UCSD-AML1 (cell line): ENCODE measurements around the gene TRAF5.
"Not testable (repeated sequence)": the region's sequence is repeated elsewhere in the genome, so short reads cannot be mapped to it uniquely, and the experiment has no call there.

Experiments
- DNase-seq: peaks from one replicate; lab custom pipeline; 2025; ENCODE audit not compliant: unreplicated experiment; lab: John Stamatoyannopoulos, UW

The TRAF5 gene

DNA sequence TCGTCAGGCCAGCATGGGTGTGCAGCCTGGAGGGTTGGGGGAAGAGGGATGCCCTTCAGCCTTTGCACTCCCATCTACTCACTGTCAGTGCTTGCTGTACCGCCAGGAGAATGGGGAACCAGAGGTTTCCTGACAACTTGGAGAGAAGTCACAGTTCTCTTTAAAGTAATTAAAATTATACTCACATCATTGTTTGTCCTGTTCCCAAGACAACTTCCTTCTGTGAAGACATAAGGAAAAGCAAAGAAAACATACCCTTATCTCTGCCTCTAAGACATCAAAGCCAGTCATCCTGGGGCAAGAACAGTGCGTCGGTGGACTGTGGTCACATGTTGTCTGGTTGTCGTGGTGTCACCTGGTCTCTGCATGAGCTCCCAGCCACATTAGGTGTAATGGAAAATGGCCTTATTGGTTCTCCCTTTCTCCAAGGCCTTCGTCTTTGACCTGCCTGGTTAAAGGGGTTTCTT is 17.6 kb downstream of the TRAF5 start:
- DNase-seq, result no peak

- no peak for DNase-seq
Measured at GRCh38 chr1:211345719-211346118, 19.1 kb downstream of the TRAF5 start.

- DNase-seq, result no peak
Measured at GRCh38 chr1:211347077-211347844, 20.6 kb downstream of the TRAF5 start.

- no peak for DNase-seq
Measured at GRCh38 chr1:211348547-211348946, 21.9 kb downstream of the TRAF5 start.

DNA sequence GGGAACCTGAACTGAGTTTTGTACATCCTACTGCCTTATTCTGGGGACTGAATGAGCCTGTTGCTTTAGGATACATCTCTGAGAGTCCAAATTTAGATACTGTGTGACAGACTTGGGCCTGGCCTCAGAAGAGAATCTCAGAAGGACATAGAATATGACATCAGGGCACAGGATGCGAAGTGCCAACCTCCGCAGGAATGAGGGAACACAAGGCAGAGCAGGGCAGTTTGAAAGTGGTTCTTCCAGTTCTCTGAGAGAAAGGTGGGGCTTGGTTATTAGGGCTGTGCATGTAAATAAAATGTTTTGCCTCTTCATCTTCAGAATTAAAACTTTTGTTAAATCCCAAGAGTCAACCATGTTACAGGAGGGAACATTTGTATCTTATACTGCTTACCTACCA is 23.1 kb downstream of the TRAF5 start:
- DNase-seq, result no peak

DNA sequence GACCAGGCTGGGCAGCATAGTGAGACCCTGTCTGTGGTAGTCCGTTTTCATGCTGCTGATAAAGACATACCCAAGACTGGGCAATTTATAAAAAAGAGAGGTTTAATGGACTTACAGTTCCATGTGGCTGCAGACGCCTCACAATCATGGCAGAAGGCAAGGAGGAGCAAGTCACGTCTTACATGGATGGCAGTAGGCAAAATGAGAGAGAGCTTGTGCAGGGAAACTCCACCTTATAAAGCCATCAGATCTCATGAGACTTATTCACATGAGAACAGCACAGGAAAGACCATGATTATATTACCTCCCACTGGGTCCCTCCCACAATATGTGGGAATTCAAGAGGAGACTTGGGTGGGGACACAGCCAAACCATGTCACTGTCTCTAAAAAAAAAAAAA is 25.4 kb downstream of the TRAF5 start:
- DNase-seq, result not testable (repeated sequence)

DNA sequence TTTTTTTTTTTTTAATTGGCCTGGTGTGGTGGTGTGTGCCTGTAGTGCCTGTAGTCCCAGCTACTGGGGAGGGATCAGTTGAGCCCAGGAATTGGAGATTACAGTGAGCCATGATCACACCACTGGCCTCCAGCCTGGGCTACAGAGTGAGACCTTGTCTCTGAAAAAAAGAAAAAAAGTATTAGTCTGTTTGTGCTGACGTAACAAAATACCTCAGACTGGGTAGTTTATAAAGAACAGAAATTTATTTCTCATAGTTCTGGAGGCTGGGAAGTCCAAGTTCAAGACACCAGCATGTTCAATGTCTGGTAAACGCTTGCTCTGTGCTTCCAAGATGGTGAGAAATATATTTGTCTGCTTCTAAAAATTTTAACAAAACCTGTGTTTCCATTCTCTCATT is 25.8 kb downstream of the TRAF5 start:
- no peak for DNase-seq

DNA sequence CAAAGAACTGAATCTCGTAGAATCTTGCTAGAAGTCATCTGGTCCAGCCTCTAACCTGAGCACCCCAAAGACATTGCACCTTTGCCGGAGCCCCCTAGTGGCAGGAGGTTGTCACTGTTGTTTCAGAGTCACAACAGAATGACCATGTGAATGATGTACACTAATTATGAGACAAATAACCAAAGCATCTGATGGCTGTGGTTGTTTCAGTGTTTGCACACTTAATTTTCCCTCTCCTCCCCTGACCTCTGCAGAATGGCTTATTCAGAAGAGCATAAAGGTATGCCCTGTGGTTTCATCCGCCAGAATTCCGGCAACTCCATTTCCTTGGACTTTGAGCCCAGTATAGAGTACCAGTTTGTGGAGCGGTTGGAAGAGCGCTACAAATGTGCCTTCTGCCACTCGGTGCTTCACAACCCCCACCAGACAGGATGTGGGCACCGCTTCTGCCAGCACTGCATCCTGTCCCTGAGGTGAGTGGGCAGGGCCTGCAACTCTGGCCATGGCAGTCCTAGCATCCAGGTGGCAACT is 26.4 kb downstream of the TRAF5 start:
- DNase-seq, result peak; percentile 54

DNA sequence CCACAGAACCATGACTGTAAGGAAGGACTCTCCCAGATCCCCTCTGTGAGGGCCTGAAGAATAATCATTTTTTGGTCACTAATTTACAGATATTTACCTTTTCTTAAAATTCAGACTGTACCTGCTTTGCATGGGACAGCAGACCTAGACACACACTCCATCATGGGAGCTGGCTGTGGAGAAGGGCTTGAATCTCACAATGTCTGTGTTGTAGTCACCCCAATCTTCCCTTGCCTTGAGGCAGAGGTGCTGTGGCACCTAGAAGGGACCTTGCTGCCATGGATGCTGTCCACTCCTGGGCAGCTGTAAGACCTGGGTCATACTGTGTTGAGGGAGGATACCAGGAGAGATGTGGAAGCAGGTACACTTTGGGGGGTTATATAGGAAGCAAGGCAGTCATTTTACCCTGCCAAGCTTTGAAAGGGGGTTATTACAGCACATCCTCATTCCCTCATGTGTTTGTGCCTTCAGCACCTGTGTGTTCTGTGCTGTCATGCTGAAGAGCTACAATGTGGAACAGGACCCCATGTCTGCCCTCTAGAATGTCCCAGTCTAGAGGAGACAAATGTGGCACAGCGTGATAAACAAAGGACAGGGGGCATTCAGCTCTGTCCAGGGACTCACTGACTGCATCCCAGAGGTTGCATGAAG is 27.1 kb downstream of the TRAF5 start:
- no peak for DNase-seq

DNA sequence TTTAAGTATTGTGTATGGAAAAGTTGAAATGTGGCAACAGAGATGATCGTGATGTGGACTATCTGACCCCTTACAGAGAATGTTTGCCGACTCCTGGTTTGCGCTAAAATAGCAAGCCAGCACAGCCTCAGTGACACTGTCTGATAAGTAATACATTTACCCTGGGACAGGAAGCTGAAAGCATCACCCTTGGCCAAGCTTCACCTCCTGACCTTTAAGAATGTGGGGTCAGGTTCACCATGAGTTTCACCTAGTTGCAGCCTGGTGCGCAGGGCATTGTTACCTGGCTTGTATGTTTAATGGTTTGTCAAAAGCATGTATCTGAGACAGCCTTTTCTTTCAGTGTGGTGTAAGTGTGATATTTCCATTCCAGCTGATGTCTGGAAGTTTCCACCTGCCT is 29.2 kb downstream of the TRAF5 start:
- DNase-seq, result no peak

DNA sequence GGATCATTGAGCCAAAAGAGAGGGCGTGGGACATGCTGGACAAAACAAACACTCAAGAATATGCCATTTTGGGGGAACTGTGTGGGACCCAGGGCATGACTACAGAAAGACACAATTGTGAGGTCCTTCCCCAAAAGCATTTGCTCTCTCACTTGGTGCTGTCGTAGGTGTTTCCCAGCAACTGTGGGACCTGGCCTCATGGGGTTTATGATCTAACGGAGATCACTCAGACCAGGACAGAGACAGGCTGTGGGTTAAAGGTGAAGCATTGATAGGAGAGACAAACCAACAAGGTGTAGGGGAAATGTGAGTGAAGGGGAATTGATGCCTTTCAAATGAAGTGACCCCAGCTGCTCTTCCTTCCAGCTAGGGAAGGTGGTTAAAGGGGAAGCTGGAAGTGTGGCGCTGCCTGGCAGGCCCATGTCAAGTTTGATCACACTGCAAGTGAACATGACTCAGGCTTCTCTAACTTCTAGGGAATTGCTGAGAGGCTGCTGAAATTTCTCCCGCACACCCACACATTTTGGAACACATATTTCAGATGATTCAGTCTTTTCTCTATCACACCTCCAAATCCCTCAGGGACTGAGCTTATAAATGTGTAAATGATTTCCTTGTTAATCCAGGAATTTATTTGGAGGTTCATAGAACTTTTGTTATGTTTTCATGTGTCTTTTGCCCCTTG is 30.2 kb downstream of the TRAF5 start:
- no peak for DNase-seq

DNA sequence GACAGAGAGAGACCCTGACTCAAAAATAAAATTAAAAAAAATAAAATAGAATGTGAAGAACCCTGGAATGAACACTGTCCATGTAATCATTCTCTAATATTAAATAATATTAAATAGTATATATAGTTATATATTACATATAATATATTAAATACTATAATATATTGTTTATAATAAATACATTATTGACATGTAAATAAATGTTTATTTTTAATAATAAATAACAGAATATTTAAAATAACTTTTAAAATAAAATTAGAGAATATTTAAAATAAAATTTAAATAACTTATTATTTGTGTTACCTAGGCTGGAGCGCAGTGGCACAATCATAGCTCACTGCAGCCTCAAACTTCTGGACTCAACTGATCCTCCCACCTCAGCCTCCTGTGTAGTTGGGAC is 32.1 kb downstream of the TRAF5 start:
- no peak for DNase-seq

DNA sequence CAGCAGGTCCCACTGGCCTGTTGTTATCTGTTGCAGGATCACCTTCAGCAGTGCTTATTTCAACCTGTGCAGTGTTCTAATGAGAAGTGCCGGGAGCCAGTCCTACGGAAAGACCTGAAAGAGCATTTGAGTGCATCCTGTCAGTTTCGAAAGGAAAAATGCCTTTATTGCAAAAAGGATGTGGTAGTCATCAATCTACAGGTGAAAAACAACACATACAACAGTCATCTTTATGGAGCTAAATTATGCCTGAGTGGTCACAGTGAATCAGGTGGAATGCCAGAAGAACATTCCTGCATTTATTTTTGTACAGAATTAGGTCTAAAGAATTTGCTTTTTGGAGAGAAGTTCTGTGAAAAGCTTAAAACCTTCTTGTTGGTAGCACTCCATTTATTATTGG is 33.2 kb downstream of the TRAF5 start:
- no peak for DNase-seq

DNA sequence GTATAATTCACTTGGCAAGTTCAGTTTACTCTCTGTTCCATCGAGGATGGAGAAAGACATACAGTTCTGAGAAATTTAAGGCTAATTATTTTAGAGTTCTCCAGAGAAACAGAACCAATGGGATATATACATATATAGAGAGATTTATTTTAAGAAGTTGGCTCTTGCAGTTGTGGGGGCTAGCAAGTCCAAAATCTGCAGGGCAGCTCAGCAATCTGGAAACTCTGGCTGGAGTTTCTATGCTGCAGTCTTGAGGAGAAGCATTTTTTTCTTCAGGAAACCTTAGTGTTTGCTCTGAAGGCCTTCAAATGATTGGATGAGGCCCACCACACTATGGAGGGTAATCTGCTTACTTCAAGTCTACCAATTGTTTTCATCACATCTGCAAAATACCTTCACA is 34.6 kb downstream of the TRAF5 start:
- no peak for DNase-seq

DNA sequence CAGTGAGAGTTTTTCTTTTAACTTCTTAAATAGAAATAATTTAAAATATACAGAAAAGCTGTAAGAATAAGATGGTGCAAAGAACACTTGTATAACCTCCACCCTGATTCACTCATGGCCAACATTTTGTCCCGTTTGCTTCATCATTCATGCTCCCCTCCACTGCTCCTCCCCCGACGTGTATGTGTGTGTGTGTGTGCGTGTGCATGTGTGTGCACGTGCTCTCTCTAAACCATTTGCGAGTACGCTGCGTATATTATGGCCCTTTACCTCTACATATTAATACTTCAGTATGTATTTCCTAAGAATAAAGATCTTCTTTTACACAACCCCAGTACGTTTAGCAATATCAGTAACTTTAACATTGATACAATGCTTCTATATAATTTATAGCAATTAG is 43.0 kb downstream of the TRAF5 start:
- DNase-seq, result no peak

DNA sequence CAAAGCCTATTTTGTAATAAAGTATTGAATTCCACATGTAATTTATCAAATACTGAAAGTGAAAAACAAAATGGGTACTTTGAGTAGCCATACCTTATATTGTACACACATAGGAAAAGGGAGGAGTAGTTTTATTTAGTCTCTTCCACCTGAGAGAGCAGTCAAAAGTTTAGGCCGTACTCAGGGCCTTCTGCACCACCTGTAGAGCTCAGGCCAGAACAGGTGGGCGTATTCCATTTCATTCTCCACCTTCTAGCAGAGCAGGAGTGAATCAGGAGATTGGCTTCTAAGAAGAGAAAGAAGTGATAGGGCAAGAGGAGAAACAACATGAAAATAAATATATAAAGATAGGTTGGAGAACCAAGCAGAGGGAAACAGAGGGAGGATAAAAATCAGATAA is 44.0 kb downstream of the TRAF5 start:
- no peak for DNase-seq

DNA sequence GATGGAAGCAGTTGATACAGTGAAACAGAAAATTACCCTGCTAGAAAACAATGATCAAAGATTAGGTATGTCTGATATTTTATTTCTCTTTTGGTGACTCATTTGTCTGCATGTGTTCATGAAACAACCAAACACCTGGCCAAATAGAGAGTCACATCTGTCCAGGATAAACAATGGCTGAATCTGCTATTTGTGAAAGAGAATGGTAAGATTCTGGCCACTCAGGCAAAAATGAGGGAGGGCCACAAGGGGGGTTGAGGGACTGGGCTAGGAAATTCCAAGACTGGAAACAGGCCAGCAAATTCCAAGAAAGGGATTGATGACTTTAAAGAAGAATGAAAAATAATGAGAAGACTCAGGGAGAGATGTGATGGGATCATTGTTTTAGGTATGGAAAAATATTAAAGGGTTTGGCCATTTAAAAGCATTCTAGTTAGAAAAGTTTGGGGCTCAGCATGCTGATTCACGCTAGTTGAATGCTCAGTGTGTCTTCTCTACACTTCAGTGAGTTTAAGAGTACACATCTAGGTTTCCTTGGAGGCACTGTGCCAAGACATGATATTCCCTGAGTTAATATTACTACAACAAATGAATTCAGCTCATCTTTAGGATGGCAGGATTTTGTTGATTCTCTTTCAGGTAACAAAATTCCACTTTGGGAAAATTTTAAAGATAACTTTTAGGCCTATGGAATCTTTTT is 44.9 kb downstream of the TRAF5 start:
- no peak for DNase-seq

GRCh38 chr1:211372463-211372862 is 45.8 kb downstream of the TRAF5 start:
- no peak for DNase-seq

- DNase-seq, result no peak
Measured at GRCh38 chr1:211375146-211375818, 48.6 kb downstream of the TRAF5 start.

DNA sequence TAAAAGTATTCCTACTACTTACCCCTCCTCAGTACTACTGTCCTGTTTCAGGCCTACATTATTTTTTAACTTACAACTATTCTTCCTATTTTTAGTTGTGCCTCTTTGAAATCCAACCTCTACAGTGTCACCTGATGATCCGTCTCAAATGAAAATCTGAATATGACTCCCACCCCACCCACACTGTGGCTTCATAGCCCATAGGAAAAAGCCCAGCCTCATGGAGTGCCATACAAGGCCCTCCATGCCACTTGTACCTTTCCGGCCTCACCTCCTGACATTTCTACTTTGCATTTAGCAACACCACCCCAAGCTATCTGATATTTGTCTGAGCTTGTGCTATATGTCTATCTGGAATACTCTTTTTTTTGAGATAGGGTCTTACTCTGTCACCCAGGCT is 49.3 kb downstream of the TRAF5 start:
- no peak for DNase-seq
